HCT116 (cell line): ENCODE data around the gene ACP3. TPM values are rescaled to one million over a fixed set of nuclear protein-coding genes. Genes with fewer than 3 reads are reported as not detected.

ENCODE experiments used
- ATAC-seq: fragments of 200-7000 bp; cut with Tn5 transposase; 2 replicates; pipeline ENCODE4 v1.9.1; 2020; ENCODE audit warnings: mild to moderate bottlenecking, moderate library complexity
- BruUV-seq: library from RNA; stranded (reverse); fragments of 400-500 nt; replicated peaks from 2 replicates; lab custom pipeline; 2021; lab: Mats Ljungman, UMichigan
- CTCF ChIA-PET: fragments of 300-600 bp; sonication (Branson Sonifier 250); formaldehyde crosslinking; loops from one replicate; lab custom pipeline; 2021; ENCODE audit warnings: antibody characterized with exemption; lab: Charles Lee
- POLR2A ChIA-PET: fragments of 300-600, 350-600 bp; sonication (Branson Sonifier 250); formaldehyde crosslinking; loops from one replicate; lab custom pipeline; 2021; ENCODE audit warnings: antibody characterized with exemption; lab: Charles Lee
- RAD21 ChIA-PET, 2 experiments: fragments of 300-600 bp; sonication (Branson Sonifier 250); formaldehyde crosslinking; loops; one replicate each; lab custom pipeline; 2023; ENCODE audit warnings: low total read pairs in 2 of 2; ENCODE audit not compliant: uncharacterized antibody in 2 of 2, unreplicated experiment in 2 of 2, low non-redundant PET in 1 of 2; lab: Charles Lee
- DNase-seq: peaks from one replicate; pipeline ENCODE4 v3.0.0-alpha.2; 2010; ENCODE audit warnings: low read depth, low spot score
- H2AFZ ChIP-seq: fragments of 200-600 bp; shearing (Covaris generic), sonication (generic); 2 replicates; pipeline ENCODE4 v1.6.1; 2017; ENCODE audit warnings: low read depth, mixed run types, mixed read lengths, antibody characterized with exemption, low read length; ENCODE audit not compliant: poor library complexity, severe bottlenecking
- H3K27ac ChIP-seq: 2 replicates; pipeline ENCODE4 v1.5.1; 2012; ENCODE audit warnings: low read depth, low read length
- H3K27me3 ChIP-seq: fragments of 200-600 bp; sonication (generic); 2 replicates; pipeline ENCODE4 v1.6.1; 2016; ENCODE audit warnings: mixed run types, low read length, mixed read lengths; ENCODE audit not compliant: insufficient read depth
- H3K36me3 ChIP-seq, 2 experiments: fragments of 200-500 bp in 1 of 2; fragments of 200-600 bp in 1 of 2; sonication (Bioruptor generic) in 1 of 2; sonication (generic) in 1 of 2; 2 replicates each; pipeline versions ENCODE4 v1.5.1 to v1.6.1; 2014 to 2016; ENCODE audit warnings: low read length in 2 of 2, inconsistent platforms in 1 of 2, mixed read lengths in 1 of 2, mixed run types in 1 of 2; ENCODE audit not compliant: insufficient read depth in 2 of 2, control insufficient read depth in 1 of 2
- H3K4me1 ChIP-seq, 2 experiments: fragments of 200-600 bp in 1 of 2; sonication (generic) in 1 of 2; 2 replicates each; pipeline versions ENCODE4 v1.5.1 to v1.6.1; 2012 to 2017; ENCODE audit warnings: low read length in 2 of 2, inconsistent platforms in 1 of 2, mild to moderate bottlenecking in 1 of 2, mixed read lengths in 1 of 2, mixed run types in 1 of 2, moderate library complexity in 1 of 2; ENCODE audit not compliant: insufficient read depth in 2 of 2, control insufficient read depth in 1 of 2
- H3K4me2 ChIP-seq: fragments of 200-600 bp; sonication (generic); 2 replicates; pipeline ENCODE4 v1.6.1; 2017; ENCODE audit warnings: mixed run types, low read length, mixed read lengths
- H3K4me3 ChIP-seq, 2 experiments: fragments of 200-600 bp in 1 of 2; sonication (generic) in 1 of 2; replicated peaks in 1 of 2; 2 replicates each; pipeline ENCODE4 v1.5.1; 2011 to 2016; ENCODE audit warnings: low read length in 2 of 2, control low read depth in 1 of 2, low read depth in 1 of 2, mild to moderate bottlenecking in 1 of 2, mixed read lengths in 1 of 2, mixed run types in 1 of 2
- H3K79me2 ChIP-seq: fragments of 200-600 bp; sonication (generic); 2 replicates; pipeline ENCODE4 v1.6.1; 2017; ENCODE audit warnings: mild to moderate bottlenecking, mixed run types, low read length, moderate library complexity, mixed read lengths; ENCODE audit not compliant: insufficient read depth
- H3K9ac ChIP-seq: fragments of 200-600 bp; sonication (generic); 2 replicates; pipeline ENCODE4 v1.6.1; 2016; ENCODE audit warnings: low read length, mixed read lengths
- H3K9me2 ChIP-seq: fragments of 200-600 bp; sonication (generic), shearing (Covaris generic); 2 replicates; pipeline ENCODE4 v1.6.1; 2017; ENCODE audit warnings: mixed run types, mild to moderate bottlenecking, moderate library complexity; ENCODE audit not compliant: insufficient read depth
- H3K9me3 ChIP-seq, 2 experiments: fragments of 200-500 bp in 1 of 2; fragments of 200-600 bp in 1 of 2; sonication (Bioruptor generic) in 1 of 2; sonication (generic) in 1 of 2; 2 replicates each; pipeline ENCODE4 v1.6.1; 2014 to 2017; ENCODE audit warnings: low read length in 2 of 2, mixed read lengths in 2 of 2, inconsistent platforms in 1 of 2, low read depth in 1 of 2, mild to moderate bottlenecking in 1 of 2, mixed run types in 1 of 2, moderate library complexity in 1 of 2; ENCODE audit not compliant: control insufficient read depth in 1 of 2, insufficient read depth in 1 of 2
- H4K20me1 ChIP-seq: fragments of 200-600 bp; sonication (generic), shearing (Covaris generic); 2 replicates; pipeline ENCODE4 v1.6.1; 2017; ENCODE audit warnings: mixed run types, mild to moderate bottlenecking, moderate library complexity; ENCODE audit not compliant: insufficient read depth
- CEBPB ChIP-seq: IDR thresholded peaks from 2 replicates; pipeline ENCODE4 v1.6.1; 2012; ENCODE audit warnings: low read depth
- ELF1 ChIP-seq: IDR thresholded peaks from 2 replicates; pipeline ENCODE4 v1.6.1; 2012; ENCODE audit warnings: low read depth, borderline replicate concordance
- FOSL1 ChIP-seq: IDR thresholded peaks from 2 replicates; pipeline ENCODE4 v1.6.1; 2012; ENCODE audit warnings: low read depth
- JUND ChIP-seq: IDR thresholded peaks from 2 replicates; pipeline ENCODE4 v1.6.1; 2012
- MAX ChIP-seq: IDR thresholded peaks from 2 replicates; pipeline ENCODE4 v1.6.1; 2012
- POLR2A ChIP-seq: IDR thresholded peaks from 2 replicates; pipeline ENCODE4 v1.7.0; 2011; ENCODE audit warnings: borderline replicate concordance; ENCODE audit not compliant: insufficient read depth, insufficient read length; ENCODE audit errors: extremely low read depth
- RAD21 ChIP-seq: IDR thresholded peaks from 2 replicates; pipeline ENCODE4 v1.6.1; 2012; ENCODE audit warnings: low read depth, mild to moderate bottlenecking
- SP1 ChIP-seq: IDR thresholded peaks from 2 replicates; pipeline ENCODE4 v1.6.1; 2012; ENCODE audit warnings: low read depth
- SRF ChIP-seq: IDR thresholded peaks from 2 replicates; pipeline ENCODE4 v1.6.1; 2012; ENCODE audit warnings: low read depth
- YY1 ChIP-seq: IDR thresholded peaks from 2 replicates; pipeline ENCODE4 v1.6.1; 2011; ENCODE audit warnings: low read length, low read depth, moderate library complexity, mild to moderate bottlenecking; ENCODE audit not compliant: insufficient replicate concordance; ENCODE audit errors: extremely low read depth
- ZBTB33 ChIP-seq: IDR thresholded peaks from 2 replicates; pipeline ENCODE4 v1.6.1; 2011; ENCODE audit warnings: mild to moderate bottlenecking, low read length, moderate library complexity; ENCODE audit not compliant: insufficient replicate concordance; ENCODE audit errors: extremely low read depth
- ZFX ChIP-seq: fragments of 450-650 bp; IDR thresholded peaks from 2 replicates; pipeline ENCODE4 v1.6.1; 2017
- ZNF274 ChIP-seq: fragments of 200-500 bp; sonication (Bioruptor generic); IDR thresholded peaks from 2 replicates; pipeline ENCODE4 v1.6.1; 2014; ENCODE audit warnings: mild to moderate bottlenecking, low read depth, low read length, inconsistent platforms
- intact Hi-C: fragments of 100-400 bp; cut with micrococcal nuclease; formaldehyde crosslinking; loops from 2 replicates; pipeline ENCODE4 v1.10.0; 2022
- total RNA-seq: library from RNA; stranded (reverse); gene quantifications from one replicate; pipeline ENCODE4 v1.2.1, GENCODE V29; 2021; ENCODE audit not compliant: unreplicated experiment
- TF ChIP-seq, protein P1 (sequence below): IDR thresholded peaks from 2 replicates; pipeline ENCODE4 v1.6.1; 2012

Gene ACP3
- total RNA-seq, 1 experiment from 2014 or later: 0.79 TPM

DNA sequence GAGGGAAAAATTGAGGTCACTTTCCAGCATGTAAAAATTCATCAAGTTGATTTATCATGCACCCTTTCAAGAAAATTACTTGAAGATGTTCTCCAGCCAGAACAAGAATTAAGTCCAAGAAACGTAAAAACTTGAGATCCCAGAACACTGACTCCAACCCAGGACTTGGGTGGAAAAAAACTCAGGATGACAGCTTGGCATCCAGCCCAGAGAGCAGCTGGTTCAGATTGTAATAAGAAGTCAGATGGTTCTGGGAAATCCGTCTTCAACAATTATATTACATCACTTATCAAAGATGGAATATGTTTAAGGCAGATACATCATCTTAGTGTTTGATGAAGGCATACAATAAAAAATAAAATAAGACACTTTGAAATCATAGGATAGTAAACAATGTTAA is 77.1 kb downstream of the ACP3 start:
- Histone ChIP-seq H2AFZ (no peak overlapping the region), H3K27ac (no peak overlapping the region), H3K4me2 (no peak overlapping the region), H3K79me2 (no peaks in the 10 kb centered on the region), H4K20me1 (no peaks in the 10 kb centered on the region), H3K9me2 (no peaks in the 10 kb centered on the region), H3K4me3 (no peak overlapping the region), H3K36me3 (no peaks in the 10 kb centered on the region), H3K27me3 (no peaks in the 10 kb centered on the region), H3K4me1 (no peaks in the 10 kb centered on the region; a peak in 1 of 4 replicates), H3K9me3 (no peaks in the 10 kb centered on the region), H3K9ac (no peak overlapping the region)
- no TSS peak for BruUV-seq
- DNase-seq (no peak), ATAC-seq (no peak)
- POLR2A ChIA-PET: no interaction called here
- intact Hi-C loops: loop anchor here (10.0 kb wide), 1 partner anchor 1370 kb away; the partner anchor contains the start of genes ASTE1 and NEK11
- CTCF ChIA-PET: no interaction called here
- RAD21 ChIA-PET: no interaction called here
- TF ChIP-seq ZBTB33: no peak
- TF ChIP-seq ZFX: no peak

GRCh38 chr3:132395126-132395525 is 77.9 kb downstream of the ACP3 start:
- H3K4me2 ChIP-seq: no peak overlapping the region
- CTCF ChIA-PET: no interaction called here
- H4K20me1 ChIP-seq: no peaks in the 10 kb centered on the region
- no TSS peak for BruUV-seq
- H3K27ac ChIP-seq: no peak overlapping the region
- no peaks in the 10 kb centered on the region for H3K27me3 ChIP-seq
- H3K4me1 ChIP-seq: no peaks in the 10 kb centered on the region; a peak in 1 of 4 replicates
- no peaks in the 10 kb centered on the region for H3K9me3 ChIP-seq
- DNase-seq (no peak), ATAC-seq (0 out of 2 replicates have a peak, but pooled peaks have one; percentile 34)
- H3K9me2 ChIP-seq: no peaks in the 10 kb centered on the region
- intact Hi-C loops: loop anchor here (5.0 to 10.0 kb wide), 2 partner anchors 358 to 1370 kb away; partner anchors contain the start of genes ASTE1, CPNE4 and NEK11
- H3K79me2 ChIP-seq: no peaks in the 10 kb centered on the region
- H2AFZ ChIP-seq: no peak overlapping the region
- TF ChIP-seq RAD21 (no peak), SRF (no peak), JUND (no peak), SP1 (no peak), CEBPB (no peak), MAX (no peak), POLR2A (no peak), ELF1 (no peak), YY1 (no peak), ZNF274 (no peak), FOSL1 (no peak)
- TF ChIP-seq, protein P1, sequence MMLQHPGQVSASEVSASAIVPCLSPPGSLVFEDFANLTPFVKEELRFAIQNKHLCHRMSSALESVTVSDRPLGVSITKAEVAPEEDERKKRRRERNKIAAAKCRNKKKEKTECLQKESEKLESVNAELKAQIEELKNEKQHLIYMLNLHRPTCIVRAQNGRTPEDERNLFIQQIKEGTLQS: no peak
- H3K9ac ChIP-seq: no peak overlapping the region
- RAD21 ChIA-PET: no interaction called here
- no peak overlapping the region for H3K4me3 ChIP-seq
- POLR2A ChIA-PET: no interaction called here
- no peaks in the 10 kb centered on the region for H3K36me3 ChIP-seq
